AG10803 (cell line): ENCODE results near the gene GPX2.
A peak's percentile ranks its signal among the peaks of the same experiment; 100 is the strongest.

Source experiments
- DNase-seq: peaks from one replicate; pipeline ENCODE4 v3.0.0; 2010; ENCODE audit warnings: low read depth
- H3K4me3 ChIP-seq: 2 replicates; pipeline ENCODE4 v1.5.1; 2011; ENCODE audit warnings: mild to moderate bottlenecking, low read length, control low read depth
- CTCF ChIP-seq: conservative IDR thresholded peaks from 2 replicates; pipeline ENCODE4 v1.5.1; 2011; ENCODE audit warnings: mild to moderate bottlenecking, low read length, control low read depth, inconsistent platforms

GPX2 gene

GRCh38 chr14:64927031-64927430 lies 15.5 kb downstream of the GPX2 start:
- no peak for TF ChIP-seq CTCF
- no peak for DNase-seq
- no peak overlapping the region for H3K4me3 ChIP-seq

DNA sequence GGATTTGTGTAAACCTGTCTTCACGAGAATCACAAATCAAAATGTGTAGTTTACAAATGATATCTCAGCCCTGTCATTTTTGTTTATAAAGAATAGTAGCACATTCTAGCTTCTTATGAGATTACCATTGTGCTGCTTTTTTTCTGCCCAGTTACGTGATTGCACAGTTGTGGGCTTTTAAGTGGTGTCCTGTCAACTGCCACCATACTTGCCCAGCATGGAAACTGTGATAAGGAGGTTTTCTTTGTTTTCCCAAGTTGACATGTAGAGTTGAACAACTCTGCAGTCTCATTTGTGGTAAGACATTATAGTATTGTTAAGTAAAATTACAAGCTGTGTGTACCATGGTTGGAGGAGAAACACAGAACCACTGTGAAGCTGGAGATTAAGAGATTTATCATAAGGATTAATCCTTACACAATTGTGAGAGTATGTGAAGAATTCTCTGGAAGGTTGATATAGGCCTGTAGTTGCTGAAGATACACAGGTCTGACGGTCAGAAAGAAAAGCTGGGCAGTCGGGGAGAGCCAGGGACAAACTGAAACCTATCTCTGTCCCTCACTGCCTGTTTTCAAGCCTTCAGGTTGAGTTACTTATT lies 16.0 kb downstream of the GPX2 start:
- no peak for TF ChIP-seq CTCF
- H3K4me3 ChIP-seq: no peak overlapping the region
- no peak for DNase-seq

DNA sequence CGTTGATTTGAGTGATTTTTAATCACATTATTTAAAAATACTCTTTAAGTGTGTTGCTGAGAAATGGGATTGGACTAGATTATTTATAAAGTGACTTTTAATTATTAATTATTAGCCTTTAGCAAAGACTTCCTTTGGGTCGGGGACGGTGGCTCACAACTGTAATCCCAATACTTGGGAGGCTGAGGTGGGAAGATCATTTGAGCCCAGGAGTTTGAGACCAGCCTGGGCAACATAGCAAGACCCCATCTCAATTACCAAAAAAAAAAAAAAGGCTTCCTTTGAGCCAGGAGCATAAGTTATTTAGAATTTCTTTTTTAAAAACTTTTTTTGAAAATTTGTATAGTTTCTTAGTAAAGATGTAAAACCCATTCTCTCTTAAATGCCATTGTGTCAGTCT lies 19.5 kb downstream of the GPX2 start:
- no peak for TF ChIP-seq CTCF
- no peak overlapping the region for H3K4me3 ChIP-seq

DNA sequence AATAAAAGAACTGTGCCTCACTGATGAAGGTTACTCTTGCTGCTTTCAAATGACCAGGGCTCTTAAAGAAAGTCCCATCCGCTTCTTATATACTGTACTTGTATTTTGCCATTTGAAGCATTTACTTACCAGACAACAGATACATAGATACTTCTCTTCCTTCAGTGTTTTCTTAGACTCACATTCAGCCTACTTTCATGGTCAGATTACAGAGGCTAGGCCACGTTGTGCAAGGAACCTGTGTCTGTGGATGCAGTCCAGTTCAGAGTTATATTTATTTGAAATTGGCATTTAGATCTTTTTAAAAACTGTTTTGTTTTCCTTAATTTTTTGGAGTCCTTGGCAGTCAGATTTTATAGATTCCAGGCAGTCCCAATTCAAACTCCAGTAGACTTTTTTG lies 22.1 kb downstream of the GPX2 start:
- H3K4me3 ChIP-seq: no peak overlapping the region
- DNase-seq: no peak
- no peak for TF ChIP-seq CTCF

More for the DNA sequence above, 19.5 kb downstream of the GPX2 start:
- DNase-seq: no peak

- no peak for TF ChIP-seq CTCF
- peak; percentile 31 for DNase-seq
- no peak overlapping the region for H3K4me3 ChIP-seq
These were observed 22.9 kb downstream of the GPX2 start for GRCh38 chr14:64919618-64920017.

- no peak for TF ChIP-seq CTCF
- no peak overlapping the region for H3K4me3 ChIP-seq
- no peak for DNase-seq
These were observed 23.3 kb downstream of the GPX2 start for GRCh38 chr14:64919215-64919614.

- peak; percentile 43 for DNase-seq
- H3K4me3 ChIP-seq: no peak overlapping the region
- TF ChIP-seq CTCF: no peak
These were observed 24.3 kb downstream of the GPX2 start for GRCh38 chr14:64918216-64918615.
